Ovary (tissue), 9 donors: Measurements from ENCODE around the gene MIOX. TPM values are rescaled to one million over a fixed set of nuclear protein-coding genes. Genes with fewer than 3 reads are reported as not detected.
"Not testable (repeated sequence)": the region's sequence is repeated elsewhere in the genome, so short reads cannot be mapped to it uniquely, and the experiment has no call there.

Experiments
- DNase-seq, 5 donors: peaks; one replicate each; pipeline ENCODE4 v3.0.0-alpha.2; 2019 to 2020
- H3K27ac ChIP-seq, 2 donors: fragments of 200-600 bp; one replicate each; pipeline versions ENCODE4 v1.5.1 to v1.8.0; 2019 to 2022
- H3K27me3 ChIP-seq: fragments of 200-600 bp; one replicate; pipeline ENCODE4 v1.8.0; 2022
- H3K36me3 ChIP-seq: fragments of 200-600 bp; sonication (generic); one replicate; pipeline ENCODE4 v1.5.1; 2019
- H3K4me1 ChIP-seq: one replicate; pipeline ENCODE4 v1.8.1; 2013; ENCODE audit warnings: mild to moderate bottlenecking, moderate library complexity; ENCODE audit not compliant: insufficient read depth
- H3K4me3 ChIP-seq: fragments of 200-600 bp; sonication (generic); one replicate; pipeline ENCODE4 v1.5.1; 2017
- H3K9me3 ChIP-seq, 2 donors: fragments of 200-600 bp in 1 of 2; sonication (generic) in 1 of 2; one replicate each; pipeline versions ENCODE4 v1.5.1 to v1.8.1; 2013 to 2019; ENCODE audit warnings: mild to moderate bottlenecking in 1 of 2, moderate library complexity in 1 of 2
- CTCF ChIP-seq, 3 donors: fragments of 450-650 bp in 2 of 3; fragments of 200-600 bp in 1 of 3; IDR thresholded peaks; one replicate each; pipeline versions ENCODE4 v1.5.1 to v1.8.0; 2016 to 2022; ENCODE audit warnings: antibody characterized with exemption in 3 of 3, mild to moderate bottlenecking in 1 of 3
- EP300 ChIP-seq: sonication (generic); formaldehyde crosslinking; IDR thresholded peaks from one replicate; pipeline ENCODE4 v1.6.1; 2017; ENCODE audit warnings: antibody characterized with exemption
- POLR2A ChIP-seq: fragments of 450-650 bp; IDR thresholded peaks from one replicate; pipeline ENCODE4 v1.6.1; 2017; ENCODE audit warnings: antibody characterized with exemption, mild to moderate bottlenecking, moderate library complexity
- WGBS, 3 donors: extraction: QIAGEN DNeasy Blood & Tissue Kit in 1 of 3; methylation state at CpG; one replicate each; pipeline versions ENCODE4 v1.1.5 to v1.1.7; 2013 to 2017; 5-methylcytosine and 5-hydroxymethylcytosine counted together
- intact Hi-C, 4 donors: fragments of 100-400 bp; cut with DNase I; formaldehyde crosslinking; loops; one replicate each; pipeline versions ENCODE4 v1.11.0 to v1.15.1; 2022 to 2023
- polyA plus RNA-seq, 2 donors: library from polyadenylated mRNA; stranded (reverse); fragments of 200-250 nt in 1 of 2; fragments of 350-450 nt in 1 of 2; fragmentation: Illumina TruSeq in 1 of 2; extraction: RNeasy Lipid Tissue Mini Kit (QIAGEN cat#74804) in 1 of 2; gene quantifications; one replicate each; pipeline ENCODE4 v1.2.3, GENCODE V29; 2013 to 2014
- total RNA-seq, 7 donors: library from RNA; depleted of rRNA in 2 of 7; stranded (reverse); fragments of >200 nt in 2 of 7; fragmentation: NEBNext Ultra II Directional in 3 of 7; extraction: Animal tissue kit (Norgen Biotek cat#: 25700) in 3 of 7; gene quantifications; one replicate each; pipeline versions ENCODE4 v1.1.0 to v1.2.4, GENCODE V29; 2016 to 2023
- donor health status: DM: no; HTN: no; CAD: no; lungs with moderate emphysema.
- donor health status: DM: no; HTN: no; CAD: no.
- donor health status: Bipolar disorder and iron deficiency.
- donor health status: DM: yes; HTN: yes; CAD: no.
- donor health status: DM: no; HTN: no; CAD: no.
- donor health status: DM: yes; HTN: yes; CAD: no.

Gene MIOX
- total and polyA plus RNA-seq, 9 donors = 0.20 TPM; not detected in 8

- Histone ChIP-seq H3K4me3 (peak overlapping the region; percentile 37), H3K4me1 (peaks cover 23% of the 10 kb centered on the region), H3K9me3 (no peaks in the 10 kb centered on the region), H3K27ac (no peak overlapping the region), H3K36me3 (no peaks in the 10 kb centered on the region), H3K27me3 (peaks cover 6% of the 10 kb centered on the region)
- 1% methylated on average over 18 to 44 of the region's 44 CpGs for WGBS, 3 donors
- intact Hi-C loops = no loop called here
- DNase-seq = no peak
- TF ChIP-seq EP300 (no peak), POLR2A (no peak), CTCF (IDR thresholded peaks at IDR 0.05) (no peak)
Measured at GRCh38 chr22:50531546-50531961, 44.9 kb downstream of the MIOX start.

- no peak for TF ChIP-seq EP300
- H3K27me3 ChIP-seq = peaks cover 6% of the 10 kb centered on the region
- no peak overlapping the region for H3K27ac ChIP-seq
- peaks cover 19% of the 10 kb centered on the region for H3K4me1 ChIP-seq
- no peaks in the 10 kb centered on the region for H3K9me3 ChIP-seq
- peak in 4 of 5 donors; percentile 45 to 71 (median 62) for DNase-seq
- H3K4me3 ChIP-seq = peak overlapping the region; percentile 37
- no peaks in the 10 kb centered on the region for H3K36me3 ChIP-seq
- intact Hi-C loops = no loop called here
- 3 to 6% (median 3%) methylated on average over 51 to 56 of the region's 56 CpGs for WGBS, 3 donors
Measured at GRCh38 chr22:50531962-50532674, 45.5 kb downstream of the MIOX start.

- H3K4me1 ChIP-seq = peaks cover 19% of the 10 kb centered on the region
- no peak overlapping the region for H3K27ac ChIP-seq
- TF ChIP-seq CTCF (IDR thresholded peaks at IDR 0.05) (no peak), EP300 (no peak), POLR2A (no peak)
- 74 to 78% (median 76%) methylated on average over 19 of the region's 19 CpGs for WGBS, 3 donors
- H3K36me3 ChIP-seq = no peaks in the 10 kb centered on the region
- intact Hi-C loops = no loop called here
- no peak for DNase-seq
- no peaks in the 10 kb centered on the region for H3K9me3 ChIP-seq
- no peak overlapping the region for H3K4me3 ChIP-seq
- H3K27me3 ChIP-seq = peaks cover 6% of the 10 kb centered on the region
Measured at GRCh38 chr22:50532824-50533796, 46.5 kb downstream of the MIOX start.

GRCh38 chr22:50533856-50534711 is 47.4 kb downstream of the MIOX start:
- H3K27me3 ChIP-seq, intact Hi-C loops: not testable (repeated sequence)

GRCh38 chr22:50535113-50535512 is 48.5 kb downstream of the MIOX start:
- intact Hi-C loops = no loop called here
- Histone ChIP-seq H3K27me3 (peaks cover 6% of the 10 kb centered on the region), H3K27ac (no peak overlapping the region), H3K9me3 (no peaks in the 10 kb centered on the region), H3K4me1 (peaks cover 18% of the 10 kb centered on the region), H3K4me3 (no peak overlapping the region), H3K36me3 (no peaks in the 10 kb centered on the region)
- WGBS, 3 donors = 78 to 84% (median 84%) methylated on average over 7 to 8 of the region's 8 CpGs
- TF ChIP-seq EP300 (no peak), CTCF (IDR thresholded peaks at IDR 0.05) (no peak), POLR2A (no peak)
- no peak for DNase-seq

More at GRCh38 chr22:50533856-50534711, 47.4 kb downstream of the MIOX start:
- not testable (repeated sequence) for DNase-seq, H3K4me3 ChIP-seq, H3K27ac ChIP-seq, H3K9me3 ChIP-seq, H3K36me3 ChIP-seq
- peaks cover 18% of the 10 kb centered on the region for H3K4me1 ChIP-seq
- 19 to 27% (median 25%) methylated on average over 21 of the region's 21 CpGs for WGBS, 3 donors
